ENCODE results near the gene SCN4A. TPM values are rescaled to one million over a fixed set of nuclear protein-coding genes. Genes with fewer than 3 reads are reported as not detected.
"Not testable (repeated sequence)": the region's sequence is repeated elsewhere in the genome, so short reads cannot be mapped to it uniquely, and the experiment has no call there.

The SCN4A gene
- total RNA-seq, 1 donor from 2014 or later = 0.43 TPM

- no peak for FAIRE-seq
- no peak for TF ChIP-seq CTCF (IDR thresholded peaks at IDR 0.05; ENCODE audit: insufficient read depth, low read depth, low read length)
- TF ChIP-seq EZH2 (IDR thresholded peaks at IDR 0.05; ENCODE audit: insufficient read depth, low read length) = no peak
These were observed 55.1 kb downstream of the SCN4A start for GRCh38 chr17:63917646-63918045.

GRCh38 chr17:63917206-63917605, 55.5 kb downstream of the SCN4A start:
- not testable (repeated sequence) for H3K36me3 ChIP-seq (ENCODE audit: insufficient read depth, low read length); H3K4me1 Mint-ChIP-seq (ENCODE audit: low read depth, unreplicated experiment); H3K36me3 Mint-ChIP-seq (ENCODE audit: low read depth, unreplicated experiment); H3K4me3 ChIP-seq (ENCODE audit: insufficient read depth, low read depth, low read length); H3K9me3 Mint-ChIP-seq (ENCODE audit: unreplicated experiment); H3K4me1 ChIP-seq (ENCODE audit: insufficient read depth, low read length); FAIRE-seq; H3K27ac ChIP-seq (ENCODE audit: low read depth, low read length); H3K9me3 ChIP-seq (ENCODE audit: insufficient read depth, low read depth, low read length); H3K4me2 ChIP-seq (ENCODE audit: low read length); H4K20me1 ChIP-seq (ENCODE audit: insufficient read depth, low read length); H2AFZ ChIP-seq (ENCODE audit: low read depth, low read length); H3K79me2 ChIP-seq (ENCODE audit: insufficient read depth, low read length); H3K27ac Mint-ChIP-seq (ENCODE audit: unreplicated experiment); DNase-seq (ENCODE audit: low read depth); H3K4me3 Mint-ChIP-seq (ENCODE audit: unreplicated experiment); H3K27me3 ChIP-seq (ENCODE audit: insufficient read depth, low read length); H3K9ac ChIP-seq (ENCODE audit: low read length)
- peaks cover 43% of the 10 kb centered on the region for H3K27me3 Mint-ChIP-seq (ENCODE audit: low read depth, unreplicated experiment)

More at GRCh38 chr17:63917646-63918045, 55.1 kb downstream of the SCN4A start:
- no peak overlapping the region for H3K4me3 Mint-ChIP-seq (ENCODE audit: unreplicated experiment)
- Histone ChIP-seq H3K9me3 (ENCODE audit: insufficient read depth, low read depth, low read length) (no peaks in the 10 kb centered on the region), H3K4me3 (ENCODE audit: insufficient read depth, low read depth, low read length) (no peak overlapping the region), H3K4me1 (ENCODE audit: insufficient read depth, low read length) (no peaks in the 10 kb centered on the region), H3K27ac (ENCODE audit: low read depth, low read length) (no peak overlapping the region), H3K79me2 (ENCODE audit: insufficient read depth, low read length) (no peaks in the 10 kb centered on the region), H3K4me2 (ENCODE audit: low read length) (no peak overlapping the region), H2AFZ (ENCODE audit: low read depth, low read length) (no peak overlapping the region), H4K20me1 (ENCODE audit: insufficient read depth, low read length) (no peaks in the 10 kb centered on the region), H3K9ac (ENCODE audit: low read length) (no peak overlapping the region), H3K36me3 (ENCODE audit: insufficient read depth, low read length) (no peaks in the 10 kb centered on the region), H3K27me3 (ENCODE audit: insufficient read depth, low read length) (peaks cover 9% of the 10 kb centered on the region)
- no peaks in the 10 kb centered on the region for H3K9me3 Mint-ChIP-seq (ENCODE audit: unreplicated experiment)
- H3K27me3 Mint-ChIP-seq (ENCODE audit: low read depth, unreplicated experiment) = peaks cover 46% of the 10 kb centered on the region
- H3K4me1 Mint-ChIP-seq (ENCODE audit: low read depth, unreplicated experiment) = no peaks in the 10 kb centered on the region
- DNase-seq (ENCODE audit: low read depth) = no peak
- no peaks in the 10 kb centered on the region for H3K36me3 Mint-ChIP-seq (ENCODE audit: low read depth, unreplicated experiment)
- H3K27ac Mint-ChIP-seq (ENCODE audit: unreplicated experiment) = no peak overlapping the region

GRCh38 chr17:63916566-63917185, 56.0 kb downstream of the SCN4A start:
- DNase-seq (ENCODE audit: low read depth) = no peak
- TF ChIP-seq EZH2 (IDR thresholded peaks at IDR 0.05; ENCODE audit: insufficient read depth, low read length) = no peak
- no peak for TF ChIP-seq CTCF (IDR thresholded peaks at IDR 0.05; ENCODE audit: insufficient read depth, low read depth, low read length)
- Histone ChIP-seq H4K20me1 (ENCODE audit: insufficient read depth, low read length) (no peaks in the 10 kb centered on the region), H3K4me2 (ENCODE audit: low read length) (no peak overlapping the region), H3K79me2 (ENCODE audit: insufficient read depth, low read length) (no peaks in the 10 kb centered on the region), H3K27ac (ENCODE audit: low read depth, low read length) (no peak overlapping the region), H3K27me3 (ENCODE audit: insufficient read depth, low read length) (peaks cover 9% of the 10 kb centered on the region), H2AFZ (ENCODE audit: low read depth, low read length) (no peak overlapping the region), H3K9me3 (ENCODE audit: insufficient read depth, low read depth, low read length) (no peaks in the 10 kb centered on the region), H3K9ac (ENCODE audit: low read length) (no peak overlapping the region), H3K4me1 (ENCODE audit: insufficient read depth, low read length) (no peaks in the 10 kb centered on the region), H3K4me3 (ENCODE audit: insufficient read depth, low read depth, low read length) (no peak overlapping the region), H3K36me3 (ENCODE audit: insufficient read depth, low read length) (no peaks in the 10 kb centered on the region)
- no peak overlapping the region for H3K4me3 Mint-ChIP-seq (ENCODE audit: unreplicated experiment)
- H3K36me3 Mint-ChIP-seq (ENCODE audit: low read depth, unreplicated experiment) = no peaks in the 10 kb centered on the region
- H3K27me3 Mint-ChIP-seq (ENCODE audit: low read depth, unreplicated experiment) = peaks cover 40% of the 10 kb centered on the region
- no peaks in the 10 kb centered on the region for H3K4me1 Mint-ChIP-seq (ENCODE audit: low read depth, unreplicated experiment)
- H3K9me3 Mint-ChIP-seq (ENCODE audit: unreplicated experiment) = no peaks in the 10 kb centered on the region
- H3K27ac Mint-ChIP-seq (ENCODE audit: unreplicated experiment) = no peak overlapping the region
- FAIRE-seq = no peak

- not testable (repeated sequence) for H3K9me3 ChIP-seq (ENCODE audit: insufficient read depth, low read depth, low read length); H3K4me1 Mint-ChIP-seq (ENCODE audit: low read depth, unreplicated experiment); H3K36me3 ChIP-seq (ENCODE audit: insufficient read depth, low read length); H3K4me2 ChIP-seq (ENCODE audit: low read length); H3K9me3 Mint-ChIP-seq (ENCODE audit: unreplicated experiment); H3K4me3 ChIP-seq (ENCODE audit: insufficient read depth, low read depth, low read length); H4K20me1 ChIP-seq (ENCODE audit: insufficient read depth, low read length); H3K4me1 ChIP-seq (ENCODE audit: insufficient read depth, low read length); H3K27me3 ChIP-seq (ENCODE audit: insufficient read depth, low read length); H3K36me3 Mint-ChIP-seq (ENCODE audit: low read depth, unreplicated experiment); H2AFZ ChIP-seq (ENCODE audit: low read depth, low read length); H3K27ac Mint-ChIP-seq (ENCODE audit: unreplicated experiment); H3K79me2 ChIP-seq (ENCODE audit: insufficient read depth, low read length); H3K27ac ChIP-seq (ENCODE audit: low read depth, low read length); H3K9ac ChIP-seq (ENCODE audit: low read length); H3K4me3 Mint-ChIP-seq (ENCODE audit: unreplicated experiment); DNase-seq (ENCODE audit: low read depth); FAIRE-seq
- peaks cover 45% of the 10 kb centered on the region for H3K27me3 Mint-ChIP-seq (ENCODE audit: low read depth, unreplicated experiment)
These were observed 57.0 kb downstream of the SCN4A start for GRCh38 chr17:63915753-63916152.

All from astrocyte (in vitro differentiated cells and primary cell).